Stimulated activated CD4-positive, alpha-beta T cell treated with anti-CD3 and anti-CD28 coated beads, Interleukin-2, amount 100 ng/mL, for 24 hours (primary cell): ENCODE results near the gene KANK4.

Source experiments
- DNase-seq, 2 donors: peaks; one replicate each; pipeline ENCODE4 v3.0.0-alpha.2; 2020

The KANK4 gene

DNA sequence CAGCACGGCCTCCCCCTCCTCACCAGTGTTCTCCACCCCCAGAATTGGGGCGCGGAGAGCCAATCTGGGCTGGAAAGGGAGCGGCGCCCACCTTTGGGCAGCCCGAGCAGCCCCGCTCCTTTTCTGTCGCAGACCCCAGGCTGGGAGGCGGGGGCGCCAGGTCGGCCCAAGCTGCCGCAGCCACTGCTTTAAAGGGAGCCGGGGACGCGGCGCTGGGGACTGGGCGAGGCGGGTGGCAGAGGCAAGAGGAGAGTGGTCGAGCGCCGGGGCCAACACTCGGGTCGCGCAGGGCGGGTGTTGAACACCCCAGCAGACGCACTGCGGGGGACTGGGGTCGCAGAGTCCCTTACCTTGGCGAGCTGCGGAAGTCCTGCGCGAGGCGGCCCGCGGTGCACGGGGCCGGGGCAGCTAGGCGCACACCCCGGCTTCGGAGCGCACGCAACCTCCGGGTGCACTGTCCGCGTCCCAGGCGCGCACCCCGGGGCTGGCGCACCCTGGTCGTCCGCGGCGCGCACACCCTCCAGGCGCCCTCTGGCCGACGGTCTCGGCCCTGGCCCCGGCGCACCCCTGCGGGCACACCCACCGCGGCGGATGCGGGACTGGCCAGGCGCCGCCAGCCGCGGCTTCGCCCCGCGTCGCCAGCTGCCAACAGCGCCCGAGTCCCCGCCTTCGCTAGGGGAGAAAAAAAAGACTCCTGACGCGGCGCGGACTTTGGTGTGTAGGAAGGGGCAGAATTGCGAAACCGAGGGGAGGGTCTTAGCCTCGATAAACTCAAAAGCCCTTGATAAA, at the start of gene KANK4:
Gene KANK4 (minus strand): TSS at position 679 of the 789 bp plus-strand sequence. CDS start 37,870 bp downstream, outside the sequence.
- DNase-seq, result peak in 1 of 2 donors; percentile 6

GRCh38 chr1:62368989-62369388, 49.8 kb upstream of the KANK4 start:
- no peak for DNase-seq

DNA sequence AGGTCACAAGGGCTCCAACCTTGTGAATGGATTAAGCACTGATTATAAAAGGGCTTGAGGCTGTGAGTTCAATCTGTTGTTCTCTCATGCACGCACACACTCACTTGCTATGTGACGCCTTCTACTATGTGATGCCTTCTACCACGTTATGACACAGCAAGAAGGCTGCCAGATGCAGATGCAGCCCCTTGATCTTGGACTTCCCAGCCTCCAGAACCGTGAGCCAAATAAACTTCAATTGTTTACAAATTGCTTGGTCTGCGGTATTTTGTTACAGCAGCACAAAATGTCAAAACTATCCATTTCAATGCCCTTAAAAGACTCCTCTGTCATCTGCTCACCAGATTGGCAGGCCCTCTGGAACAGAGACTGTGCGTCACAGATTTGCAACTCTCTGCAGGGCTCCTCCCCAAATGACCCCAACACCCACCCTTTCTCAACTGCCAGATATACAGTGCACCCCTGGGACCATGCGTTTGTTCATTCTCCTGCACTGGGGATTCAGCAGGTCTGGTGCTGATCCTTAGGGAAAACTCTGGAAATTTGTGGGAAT, 47.8 kb upstream of the KANK4 start:
- DNase-seq, result no peak

- no peak for DNase-seq
Measured at GRCh38 chr1:62364721-62365120, 45.5 kb upstream of the KANK4 start.

DNA sequence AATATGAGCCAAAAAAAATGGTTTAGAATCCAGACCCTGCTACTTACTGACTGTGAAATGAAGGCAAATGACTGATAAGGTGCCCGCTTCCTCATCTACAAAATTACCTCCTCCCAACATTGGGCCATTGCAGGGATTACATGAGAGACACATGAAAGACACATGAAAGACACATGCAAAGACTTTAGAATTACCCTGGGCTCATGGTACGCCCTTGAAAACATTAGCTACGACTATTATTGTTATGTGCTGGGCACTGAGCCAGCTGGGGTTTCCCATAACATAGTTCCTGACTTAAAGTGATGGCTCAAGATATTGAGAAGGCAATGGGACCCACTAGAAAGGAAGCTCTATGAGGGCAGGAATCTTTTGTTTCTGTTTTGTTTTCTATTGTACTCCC, 43.7 kb upstream of the KANK4 start:
- DNase-seq, result no peak

- no peak for DNase-seq
Measured at GRCh38 chr1:62362061-62362917, 43.1 kb upstream of the KANK4 start.

GRCh38 chr1:62361431-62361830, 42.2 kb upstream of the KANK4 start:
- no peak for DNase-seq

GRCh38 chr1:62358665-62359373, 39.6 kb upstream of the KANK4 start:
- no peak for DNase-seq

DNA sequence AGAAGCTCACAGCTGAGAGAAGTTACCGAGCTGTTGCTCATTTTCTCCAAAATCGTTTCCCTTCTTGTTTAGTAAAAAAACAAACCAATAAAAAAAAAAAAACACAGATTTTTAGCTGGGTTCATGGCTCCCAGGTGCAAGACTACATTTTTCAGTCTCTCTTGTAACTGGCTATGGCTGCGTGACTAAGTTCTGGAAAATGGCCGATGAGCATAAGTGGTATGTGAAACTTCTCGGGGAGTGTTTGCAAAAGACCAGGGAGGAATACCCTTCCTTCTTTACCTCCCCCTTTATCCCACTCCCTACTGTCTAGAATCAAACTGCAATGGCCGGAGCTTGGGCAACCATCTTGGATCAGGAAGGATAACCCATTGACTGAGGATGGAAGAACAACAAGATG, 38.7 kb upstream of the KANK4 start:
- no peak for DNase-seq

DNA sequence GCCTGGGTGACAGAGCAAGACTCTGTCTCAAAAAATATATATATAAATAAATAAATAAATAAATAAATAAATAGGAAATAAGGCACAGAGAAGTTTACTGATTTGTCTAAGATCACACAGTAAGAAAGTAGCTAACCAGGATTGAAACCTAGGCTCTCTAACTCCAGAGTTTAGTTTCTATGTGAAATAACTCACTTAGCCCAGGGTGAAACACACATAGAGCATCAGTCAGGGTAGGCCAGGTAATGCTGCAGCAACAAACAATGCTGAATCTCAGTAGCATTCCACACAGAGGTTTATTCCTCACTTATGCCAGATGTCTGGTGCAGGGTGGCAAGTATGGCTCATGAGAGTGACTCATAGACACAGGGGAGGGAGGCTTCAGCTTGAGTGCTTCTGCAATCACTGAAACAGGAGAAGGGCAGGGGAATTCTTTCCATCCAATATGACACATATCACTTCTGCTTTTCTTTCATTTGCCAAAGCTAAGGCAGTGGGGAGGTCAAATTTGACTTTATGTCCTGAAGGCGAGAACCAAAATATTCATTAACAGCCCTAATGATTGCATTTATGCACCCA, 37.1 kb upstream of the KANK4 start:
- DNase-seq, result no peak

GRCh38 chr1:62355095-62355494, 35.9 kb upstream of the KANK4 start:
- no peak for DNase-seq

GRCh38 chr1:62353853-62354252, 34.6 kb upstream of the KANK4 start:
- DNase-seq, result no peak

DNA sequence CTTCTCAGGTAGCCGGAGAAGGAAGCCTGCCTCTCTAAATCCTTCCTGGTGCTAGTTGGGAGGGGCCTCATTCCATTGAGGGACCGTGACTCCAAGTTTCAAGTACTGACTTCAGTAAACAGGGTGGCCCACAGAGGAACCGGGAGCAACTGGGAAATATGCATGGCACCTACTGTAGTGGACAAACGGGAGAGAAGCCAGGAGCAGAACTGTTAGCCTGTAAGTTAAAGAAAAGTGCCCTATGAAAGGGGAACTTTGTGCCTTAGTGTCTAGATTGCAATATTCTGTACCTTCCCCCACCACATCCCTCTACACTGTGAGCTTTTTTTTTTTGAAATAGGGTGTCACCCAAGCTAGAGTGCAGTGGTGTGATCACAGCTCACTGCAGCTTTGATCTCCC, 33.2 kb upstream of the KANK4 start:
- DNase-seq, result no peak

DNA sequence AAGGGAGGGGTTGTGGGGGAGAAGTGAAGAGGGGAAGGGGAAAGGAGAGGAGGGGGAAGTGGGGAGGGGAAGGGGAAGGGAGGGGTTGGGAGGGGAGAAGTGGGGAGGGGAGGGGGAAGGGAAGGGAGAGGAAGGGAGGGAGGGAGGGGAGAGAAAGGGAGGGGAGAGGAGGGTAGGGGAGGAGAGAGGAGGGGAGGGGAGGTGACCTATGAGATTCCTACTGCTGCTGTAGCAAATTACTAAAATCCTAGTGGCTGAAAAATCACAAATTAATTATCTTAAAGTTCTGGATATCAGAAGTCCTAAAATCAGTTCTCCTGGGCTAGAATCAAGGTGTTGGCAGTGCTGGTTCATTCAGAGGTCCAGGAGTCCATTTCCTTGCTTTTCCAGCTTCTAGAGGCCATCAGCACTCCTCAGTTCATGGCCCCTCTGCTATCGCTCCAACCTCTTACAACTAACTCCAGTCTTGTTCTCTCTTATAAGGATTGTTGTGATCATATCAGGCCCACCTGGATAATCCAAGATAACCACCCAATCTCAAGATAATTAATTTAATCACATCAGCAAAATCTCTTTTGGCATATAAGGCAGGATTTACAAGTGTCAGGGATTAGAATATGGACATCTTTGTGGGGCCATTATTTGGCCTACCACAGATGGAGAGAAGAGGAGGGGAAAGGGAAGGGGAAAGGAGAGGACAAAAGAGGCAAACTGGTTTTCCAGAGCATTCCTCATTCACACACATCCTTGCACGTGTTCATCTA, 30.4 kb upstream of the KANK4 start:
- no peak for DNase-seq

DNA sequence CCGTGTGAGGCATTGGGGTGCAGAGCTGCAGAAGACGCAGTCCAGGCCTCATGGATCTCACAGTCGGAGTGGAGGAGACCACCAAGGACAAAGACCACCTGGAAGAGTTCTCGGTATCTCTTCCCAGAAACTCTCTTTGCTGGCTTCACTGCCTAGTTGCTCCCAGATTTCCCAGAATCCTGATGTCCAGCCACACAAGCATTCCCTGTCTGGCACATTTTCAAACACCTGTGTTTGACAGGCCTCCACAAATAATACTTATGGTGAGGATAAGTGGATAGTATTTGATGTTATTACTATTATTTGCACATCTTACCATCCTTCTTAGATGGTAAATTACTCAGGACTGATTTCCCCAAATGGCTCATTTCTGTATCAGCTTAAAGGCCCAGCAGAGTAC, 27.7 kb upstream of the KANK4 start:
- no peak for DNase-seq

GRCh38 chr1:62343911-62344310, 24.7 kb upstream of the KANK4 start:
- no peak for DNase-seq

DNA sequence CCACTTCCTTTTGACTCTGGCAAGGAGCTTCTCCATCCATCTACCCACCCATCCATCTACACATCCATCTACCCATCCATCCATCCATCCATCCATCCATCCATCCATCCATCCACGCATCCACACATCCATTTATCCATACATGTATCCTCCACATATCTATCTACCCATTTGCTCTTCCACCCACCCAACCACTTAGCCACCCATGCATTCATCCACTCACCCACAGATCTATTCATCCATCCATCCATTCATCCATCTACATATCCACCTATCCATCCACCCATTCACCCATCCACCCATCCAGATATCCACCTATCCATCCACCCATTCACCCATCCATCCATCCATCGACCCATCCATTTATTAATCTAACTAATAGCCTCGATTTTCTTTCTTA, 23.0 kb upstream of the KANK4 start:
- DNase-seq, result no peak

DNA sequence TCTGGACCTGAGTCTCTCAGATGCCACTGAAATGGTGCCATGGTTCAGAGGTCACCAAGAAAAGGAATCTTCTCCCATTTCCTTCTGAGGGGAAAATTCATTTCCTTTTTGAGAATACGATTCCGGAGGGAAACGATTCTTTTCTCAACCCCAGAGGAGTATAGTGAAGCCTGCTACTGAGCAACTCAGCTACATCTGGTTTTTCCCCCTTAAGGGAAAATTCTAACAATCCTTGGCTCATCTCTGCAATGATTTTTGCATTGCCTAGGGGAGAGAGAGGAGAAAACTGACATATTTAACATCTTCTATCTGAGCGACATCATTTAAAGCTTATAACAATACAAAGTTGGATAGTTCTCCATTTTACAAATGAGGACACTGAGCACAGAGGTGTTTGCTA, 22.4 kb upstream of the KANK4 start:
- DNase-seq, result no peak

DNA sequence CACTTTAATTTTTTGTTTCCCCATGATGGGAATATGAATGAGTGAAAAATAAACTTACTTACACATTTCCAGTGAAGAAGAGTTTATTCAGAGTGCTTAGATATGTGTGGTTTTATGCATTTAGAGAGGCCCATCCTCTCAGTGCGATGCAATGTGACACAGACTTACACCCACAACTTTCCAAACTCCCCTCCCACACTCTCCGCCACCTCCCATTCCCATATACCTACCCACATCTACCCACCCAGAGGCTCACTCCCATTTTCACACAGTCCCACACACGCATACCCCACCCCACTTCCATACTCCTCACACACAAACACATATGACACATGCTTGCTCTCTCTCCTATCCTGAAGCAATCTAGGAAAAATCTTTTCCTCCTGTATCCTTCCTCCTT, 21.9 kb upstream of the KANK4 start:
- no peak for DNase-seq

GRCh38 chr1:62337706-62338631, 18.7 kb upstream of the KANK4 start:
- no peak for DNase-seq
